K562 (cell line): ENCODE data around the gene CFAP20DC. TPM values are rescaled to one million over a fixed set of nuclear protein-coding genes. Genes with fewer than 3 reads are reported as not detected.

Experiments
- ATAC-seq: fragments of 200-7000 bp; cut with Tn5 transposase; 3 replicates; pipeline ENCODE4 v1.9.1; 2020; ENCODE audit warnings: moderate library complexity
- BruUV-seq: library from RNA; stranded (reverse); fragments of 400-500 nt; replicated peaks from 2 replicates; lab custom pipeline; 2021; lab: Mats Ljungman, UMichigan
- CTCF ChIA-PET: fragments of 300-600 bp; formaldehyde crosslinking; extraction: SDS; loops from one replicate; lab custom pipeline; 2021; ENCODE audit warnings: low intra/inter-chr PET ratio; lab: Yijun Ruan, JAX
- POLR2A ChIA-PET: fragments of 300-600, 350-650 bp; sonication (Branson Sonifier 250); formaldehyde crosslinking; extraction: SDS; loops from one replicate; lab custom pipeline; 2021; ENCODE audit warnings: antibody characterized with exemption, inconsistent platforms; lab: Yijun Ruan, JAX
- DNase-seq, 4 experiments: peaks; one replicate each; pipeline versions ENCODE4 v3.0.0 to v3.0.0-alpha.2; 2011 to 2018; ENCODE audit warnings: low spot score in 3 of 4, mixed read lengths in 3 of 4; ENCODE audit errors: extremely low read depth in 1 of 4
- FAIRE-seq: peaks from 2 replicates; lab custom pipeline; 2011; peaks lifted over from hg19 to GRCh38; lab: Jason Lieb, UNC
- H2AFZ ChIP-seq: 2 replicates; pipeline ENCODE4 v1.6.0; 2011; ENCODE audit warnings: low read depth, low read length, control low read depth, inconsistent platforms
- H3K27ac ChIP-seq: fragments of 200-600 bp; 3 replicates; pipeline ENCODE4 v1.8.0; 2011; ENCODE audit warnings: low read depth, mild to moderate bottlenecking, control low read depth, inconsistent platforms, low read length, moderate library complexity, mixed read lengths; ENCODE audit errors: extremely low read depth
- H3K27me3 ChIP-seq, 2 experiments: fragments of 300-600 bp in 1 of 2; 2 replicates in 1 of 2; 3 replicates in 1 of 2; pipeline versions ENCODE4 v1.6.0 to v1.8.0; 2011; ENCODE audit warnings: inconsistent platforms in 2 of 2, low read length in 2 of 2, mild to moderate bottlenecking in 1 of 2, mixed read lengths in 1 of 2, moderate library complexity in 1 of 2; ENCODE audit not compliant: control insufficient read depth in 2 of 2, insufficient read depth in 2 of 2
- H3K36me3 ChIP-seq: fragments of 300-600 bp; 3 replicates; pipeline ENCODE4 v1.8.0; 2011; ENCODE audit warnings: mild to moderate bottlenecking, low read length, inconsistent platforms; ENCODE audit not compliant: control insufficient read depth, insufficient read depth
- H3K4me1 ChIP-seq, 2 experiments: fragments of 200-600 bp in 1 of 2; replicated peaks in 1 of 2; 2 replicates in 1 of 2; 3 replicates in 1 of 2; pipeline versions ENCODE4 v1.5.1 to v1.8.0; 2011; ENCODE audit warnings: inconsistent platforms in 2 of 2, low read length in 2 of 2, mild to moderate bottlenecking in 1 of 2, mixed read lengths in 1 of 2, moderate library complexity in 1 of 2; ENCODE audit not compliant: control insufficient read depth in 2 of 2, insufficient read depth in 2 of 2
- H3K4me2 ChIP-seq: 2 replicates; pipeline ENCODE4 v1.6.1; 2011; ENCODE audit warnings: low read length, control low read depth, inconsistent platforms, mixed read lengths; ENCODE audit not compliant: insufficient read depth
- H3K4me3 ChIP-seq: fragments of 200-600 bp; sonication (generic), shearing (Covaris generic); 2 replicates; pipeline ENCODE4 v1.5.1; 2016; ENCODE audit warnings: control low read depth, inconsistent platforms
- H3K79me2 ChIP-seq: fragments of 200-600 bp; 3 replicates; pipeline ENCODE4 v1.8.0; 2011; ENCODE audit warnings: low read length, inconsistent platforms; ENCODE audit not compliant: control insufficient read depth, insufficient read depth
- H3K9ac ChIP-seq, 2 experiments: 2 replicates each; pipeline versions ENCODE4 v1.6.0 to v1.6.1; 2011; ENCODE audit warnings: low read depth in 2 of 2, low read length in 2 of 2, control low read depth in 1 of 2, inconsistent platforms in 1 of 2, mild to moderate bottlenecking in 1 of 2, mixed read lengths in 1 of 2; ENCODE audit not compliant: insufficient read depth in 1 of 2
- H3K9me1 ChIP-seq: one replicate; pipeline ENCODE4 v1.6.0; 2011; ENCODE audit warnings: inconsistent platforms, mild to moderate bottlenecking, low read length, moderate library complexity; ENCODE audit not compliant: control insufficient read depth, insufficient read depth
- H3K9me3 ChIP-seq: replicated peaks from 2 replicates; pipeline ENCODE4 v1.5.1; 2011; ENCODE audit warnings: low read depth, low read length, inconsistent platforms; ENCODE audit not compliant: control insufficient read depth, insufficient read depth
- H4K20me1 ChIP-seq: replicated peaks from 2 replicates; pipeline ENCODE4 v1.6.1; 2011; ENCODE audit warnings: low read length, inconsistent platforms, mixed read lengths; ENCODE audit not compliant: control insufficient read depth, insufficient read depth
- CBFA2T2 ChIP-seq: fragments of 450-650 bp; conservative IDR thresholded peaks from 2 replicates; pipeline ENCODE4 v1.6.1; 2017; ENCODE audit warnings: mild to moderate bottlenecking
- GTF2A2 ChIP-seq: IDR thresholded peaks from 2 replicates; pipeline ENCODE4 v1.6.1; 2016; ENCODE audit warnings: mild to moderate bottlenecking, missing genetic modification characterization, missing compliant biosample characterization
- NR1H2 ChIP-seq: sonication (generic); formaldehyde crosslinking; IDR thresholded peaks from 2 replicates; pipeline ENCODE4 v1.4.0; 2020; ENCODE audit warnings: mild to moderate bottlenecking, missing genetic modification reagents
- NR2C2 ChIP-seq, 2 experiments: fragments of 200-800 bp in 1 of 2; sonication (Bioruptor generic) in 1 of 2; sonication (generic) in 1 of 2; formaldehyde crosslinking in 1 of 2; IDR thresholded peaks; 2 replicates each; pipeline versions ENCODE4 v1.6.1 to v1.8.0; 2016 to 2022; ENCODE audit warnings: mild to moderate bottlenecking in 1 of 2, missing compliant biosample characterization in 1 of 2, missing genetic modification characterization in 1 of 2, missing genetic modification reagents in 1 of 2
- PML ChIP-seq: IDR thresholded peaks from 2 replicates; pipeline ENCODE4 v1.6.1; 2012; ENCODE audit warnings: low read length, inconsistent platforms
- RFX7 ChIP-seq: fragments of 250-450 bp; sonication (Bioruptor Pico); IDR thresholded peaks from 2 replicates; pipeline ENCODE4 v1.5.1; 2021; ENCODE audit warnings: mild to moderate bottlenecking
- ZBTB17 ChIP-seq: fragments of 450-650 bp; formaldehyde crosslinking; IDR thresholded peaks from 2 replicates; pipeline ENCODE4 v1.4.0; 2020; ENCODE audit warnings: mild to moderate bottlenecking
- WGBS: fragments of 100-300 bp; shearing (Covaris generic); methylation state at CpG from one replicate; pipeline ENCODE4 v1.1.6; 2016; ENCODE audit warnings: low coverage, mixed read lengths; ENCODE audit not compliant: insufficient coverage; ENCODE audit errors: missing lambda C conversion rate; 5-methylcytosine and 5-hydroxymethylcytosine counted together
- in situ Hi-C: fragments of 300-500 bp; cut with MboI; formaldehyde crosslinking; loops from 4 replicates; pipeline ENCODE4 v1.15.0; 2018; ENCODE audit warnings: inconsistent platforms, mixed read lengths
- intact Hi-C: fragments of 100-400 bp; cut with micrococcal nuclease; formaldehyde crosslinking; loops from 2 replicates; pipeline ENCODE4 v1.14.2; 2022
- polyA plus RNA-seq, 8 experiments: library from polyadenylated mRNA; depleted of rRNA in 4 of 8; stranded (reverse) in 5 of 8; unstranded in 3 of 8; fragments of >200 nt; fragmentation: Nextera tagmentation in 2 of 8; fragmentation: Illumina TruSeq in 1 of 8; extraction: Ambion mirVana in 2 of 8; extraction: Trizol in 1 of 8; gene quantifications; 2 replicates each; pipeline versions ENCODE4 v1.2.1 to v1.2.3, GENCODE V29; 2011 to 2014; ENCODE audit warnings: inconsistent platforms in 1 of 8, missing spikeins in 1 of 8
- total RNA-seq, 7 experiments: library from RNA; depleted of rRNA in 6 of 7; stranded (reverse); fragments of >200 nt in 6 of 7; fragmentation: Illumina TruSeq in 2 of 7; extraction: Trizol in 2 of 7; gene quantifications; 2 replicates each; pipeline versions ENCODE4 v1.2.1 to v1.2.3, GENCODE V29; 2011 to 2021; ENCODE audit warnings: low replicate concordance in 1 of 7
- TF ChIP-seq, protein P1 (sequence below): fragments of 200-400 bp; formaldehyde crosslinking; IDR thresholded peaks from 2 replicates; pipeline ENCODE4 v1.6.1; 2017; ENCODE audit warnings: mild to moderate bottlenecking, low read depth, low read length, moderate library complexity
- TF ChIP-seq, protein P2 (sequence below): IDR thresholded peaks from 2 replicates; pipeline ENCODE4 v1.6.1; 2014; ENCODE audit warnings: antibody characterized with exemption

The CFAP20DC gene
- total and polyA plus RNA-seq, 9 of the 15 experiments (the other 6 are each of a cell fraction or from before 2014, with no cell fraction given) = 1.6 to 5.9 (median 4.6) TPM

DNA sequence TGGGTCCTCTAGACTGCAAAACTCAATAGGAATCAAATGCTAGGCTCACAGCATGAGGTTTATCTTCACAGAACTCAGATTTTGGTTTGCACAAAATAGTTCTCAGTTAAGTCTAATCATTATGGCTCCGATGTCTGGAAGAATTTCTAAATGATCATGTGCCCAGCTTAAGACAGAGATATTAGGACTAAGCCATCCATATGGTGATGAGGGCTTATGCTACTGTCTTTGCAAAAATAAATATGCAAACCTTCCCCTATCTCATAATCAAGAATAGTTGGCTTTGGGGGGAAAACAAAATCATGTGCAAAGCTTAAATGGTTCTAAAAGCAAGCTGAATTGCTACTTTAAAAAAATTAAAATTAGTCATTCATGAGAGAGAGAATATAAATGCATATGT, 96.5 kb downstream of the CFAP20DC start:
- in situ Hi-C loops (no loop called here), intact Hi-C loops (no loop called here)
- no peak overlapping the region for H3K9ac ChIP-seq
- 13% methylated on average over 1 of the region's 1 CpG for WGBS
- no peaks in the 10 kb centered on the region for H3K79me2 ChIP-seq
- H4K20me1 ChIP-seq = no peaks in the 10 kb centered on the region
- DNase-seq (no peak), ATAC-seq (no peak), FAIRE-seq (no peak)
- no peak overlapping the region for H3K4me2 ChIP-seq
- H3K27ac ChIP-seq = no peak overlapping the region
- TF ChIP-seq, protein P1, sequence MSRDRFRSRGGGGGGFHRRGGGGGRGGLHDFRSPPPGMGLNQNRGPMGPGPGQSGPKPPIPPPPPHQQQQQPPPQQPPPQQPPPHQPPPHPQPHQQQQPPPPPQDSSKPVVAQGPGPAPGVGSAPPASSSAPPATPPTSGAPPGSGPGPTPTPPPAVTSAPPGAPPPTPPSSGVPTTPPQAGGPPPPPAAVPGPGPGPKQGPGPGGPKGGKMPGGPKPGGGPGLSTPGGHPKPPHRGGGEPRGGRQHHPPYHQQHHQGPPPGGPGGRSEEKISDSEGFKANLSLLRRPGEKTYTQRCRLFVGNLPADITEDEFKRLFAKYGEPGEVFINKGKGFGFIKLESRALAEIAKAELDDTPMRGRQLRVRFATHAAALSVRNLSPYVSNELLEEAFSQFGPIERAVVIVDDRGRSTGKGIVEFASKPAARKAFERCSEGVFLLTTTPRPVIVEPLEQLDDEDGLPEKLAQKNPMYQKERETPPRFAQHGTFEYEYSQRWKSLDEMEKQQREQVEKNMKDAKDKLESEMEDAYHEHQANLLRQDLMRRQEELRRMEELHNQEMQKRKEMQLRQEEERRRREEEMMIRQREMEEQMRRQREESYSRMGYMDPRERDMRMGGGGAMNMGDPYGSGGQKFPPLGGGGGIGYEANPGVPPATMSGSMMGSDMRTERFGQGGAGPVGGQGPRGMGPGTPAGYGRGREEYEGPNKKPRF = no peak
- TF ChIP-seq, protein P2, sequence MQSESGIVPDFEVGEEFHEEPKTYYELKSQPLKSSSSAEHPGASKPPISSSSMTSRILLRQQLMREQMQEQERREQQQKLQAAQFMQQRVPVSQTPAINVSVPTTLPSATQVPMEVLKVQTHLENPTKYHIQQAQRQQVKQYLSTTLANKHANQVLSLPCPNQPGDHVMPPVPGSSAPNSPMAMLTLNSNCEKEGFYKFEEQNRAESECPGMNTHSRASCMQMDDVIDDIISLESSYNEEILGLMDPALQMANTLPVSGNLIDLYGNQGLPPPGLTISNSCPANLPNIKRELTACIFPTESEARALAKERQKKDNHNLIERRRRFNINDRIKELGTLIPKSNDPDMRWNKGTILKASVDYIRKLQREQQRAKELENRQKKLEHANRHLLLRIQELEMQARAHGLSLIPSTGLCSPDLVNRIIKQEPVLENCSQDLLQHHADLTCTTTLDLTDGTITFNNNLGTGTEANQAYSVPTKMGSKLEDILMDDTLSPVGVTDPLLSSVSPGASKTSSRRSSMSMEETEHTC = no peak
- TF ChIP-seq ZBTB17 (no peak), NR1H2 (CRISPR knock-in tag) (no peak), NR2C2 (CRISPR knock-in tag; IDR thresholded peaks at IDR 0.05) (no peak), NR2C2 (tag; IDR thresholded peaks at IDR 0.05) (no peak), CBFA2T2 (no peak), GTF2A2 (tag) (no peak), RFX7 (CRISPR knock-in tag) (no peak), PML (no peak)
- H3K4me1 ChIP-seq = no peaks in the 10 kb centered on the region
- H3K9me1 ChIP-seq = no peaks in the 10 kb centered on the region
- H3K27me3 ChIP-seq = no peaks in the 10 kb centered on the region
- no peaks in the 10 kb centered on the region for H3K36me3 ChIP-seq
- no TSS peak for BruUV-seq
- H3K4me3 ChIP-seq = no peak overlapping the region
- ChIA-PET CTCF (no interaction called here), POLR2A (interaction anchor here (1.7 kb wide), 1 partner anchor 11 kb away, joined by 4 read pairs; no protein-coding TSS in a partner anchor)
- H3K9me3 ChIP-seq = no peaks in the 10 kb centered on the region
- no peak overlapping the region for H2AFZ ChIP-seq
